ENCODE data around the gene C11orf86. TPM values are rescaled to one million over a fixed set of nuclear protein-coding genes. Genes with fewer than 3 reads are reported as not detected.
A peak's percentile ranks its signal among the peaks of the same experiment; 100 is the strongest.

C11orf86 gene
- total RNA-seq, 1 experiment from 2014 or later, result 0.25 TPM

DNA sequence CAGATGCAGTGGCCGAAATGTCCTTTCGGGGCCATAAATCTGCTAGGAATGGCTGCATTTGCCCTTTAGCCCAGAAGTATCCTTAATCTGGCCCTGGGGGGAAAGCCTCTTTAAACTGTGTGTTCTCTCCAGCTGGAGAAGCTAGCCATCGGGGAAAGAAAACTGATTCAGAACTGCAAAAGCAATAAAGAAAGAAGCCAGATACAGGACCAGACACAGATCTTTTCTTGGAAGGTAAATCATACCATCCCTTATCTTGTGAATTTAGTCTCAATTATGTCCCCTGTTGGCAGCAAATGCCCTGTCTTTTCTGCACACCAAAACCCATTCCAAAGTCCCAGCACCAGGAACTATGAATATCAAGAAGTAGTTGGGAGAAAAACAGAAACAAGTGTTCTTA lies 42.6 kb upstream of the C11orf86 start:
- Histone ChIP-seq H3K27ac (ENCODE audit: low read depth, low read length) (no peak overlapping the region), H3K9me2 (ENCODE audit: insufficient read depth) (no peaks in the 10 kb centered on the region), H2AFZ (ENCODE audit: low read depth, low read length, poor library complexity, severe bottlenecking) (no peak overlapping the region), H3K27me3 (ENCODE audit: insufficient read depth, low read length) (no peaks in the 10 kb centered on the region), H3K4me2 (ENCODE audit: low read length) (no peak overlapping the region), H3K9me3 (ENCODE audit: control insufficient read depth in 1 of 2, insufficient read depth in 1 of 2, low read depth in 1 of 2, low read length in 2 of 2) (no peaks in the 10 kb centered on the region), H3K79me2 (ENCODE audit: insufficient read depth, low read length) (no peaks in the 10 kb centered on the region), H3K36me3 (ENCODE audit: control insufficient read depth in 1 of 2, insufficient read depth in 2 of 2, low read length in 2 of 2) (no peaks in the 10 kb centered on the region), H4K20me1 (ENCODE audit: insufficient read depth) (no peaks in the 10 kb centered on the region), H3K4me1 (ENCODE audit: control insufficient read depth in 1 of 2, insufficient read depth in 2 of 2, low read length in 2 of 2) (peaks cover 0 to 18% of the 10 kb centered on the region in 2 experiments; a peak in 1 of 4 replicates), H3K9ac (ENCODE audit: low read length) (no peak overlapping the region), H3K4me3 (replicated peaks in 1 of 2; ENCODE audit: low read depth in 1 of 2, low read length in 2 of 2) (no peak overlapping the region)
- TF ChIP-seq EGR1 (IDR thresholded peaks at IDR 0.05; ENCODE audit: low read depth) (no peak), EZH2 (IDR thresholded peaks at IDR 0.05) (no peak), POLR2A (IDR thresholded peaks at IDR 0.05; ENCODE audit: borderline replicate concordance, extremely low read depth, insufficient read depth, insufficient read length) (no peak), ZFX (IDR thresholded peaks at IDR 0.05) (no peak), FOSL1 (IDR thresholded peaks at IDR 0.05; ENCODE audit: low read depth) (no peak), RAD21 (IDR thresholded peaks at IDR 0.05; ENCODE audit: low read depth) (no peak), SP1 (IDR thresholded peaks at IDR 0.05; ENCODE audit: low read depth) (no peak), YY1 (IDR thresholded peaks at IDR 0.05; ENCODE audit: extremely low read depth, insufficient replicate concordance, low read depth, low read length) (no peak), ZNF274 (IDR thresholded peaks at IDR 0.05; ENCODE audit: low read depth, low read length) (no peak), JUND (IDR thresholded peaks at IDR 0.05) (no peak), ELF1 (IDR thresholded peaks at IDR 0.05; ENCODE audit: borderline replicate concordance, low read depth) (no peak)
- TF ChIP-seq, protein P1, sequence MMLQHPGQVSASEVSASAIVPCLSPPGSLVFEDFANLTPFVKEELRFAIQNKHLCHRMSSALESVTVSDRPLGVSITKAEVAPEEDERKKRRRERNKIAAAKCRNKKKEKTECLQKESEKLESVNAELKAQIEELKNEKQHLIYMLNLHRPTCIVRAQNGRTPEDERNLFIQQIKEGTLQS (IDR thresholded peaks at IDR 0.05), result no peak
- BruUV-seq (replicated peaks), result no TSS peak
- RAD21 ChIA-PET (ENCODE audit: low non-redundant PET in 1 of 2, low total read pairs in 2 of 2, uncharacterized antibody in 2 of 2, unreplicated experiment in 2 of 2), result no interaction called here
- intact Hi-C loops (cut with micrococcal nuclease), result no loop called here
- no peak for DNase-seq (ENCODE audit: low read depth, low spot score)
- POLR2A ChIA-PET, result interaction anchor here (1.0 kb wide), 1 partner anchor 15 kb away, joined by 3 read pairs; no protein-coding TSS in a partner anchor
- no peak for ATAC-seq
- CTCF ChIA-PET, result interaction anchor here (0.7 kb wide), 1 partner anchor 121 kb away, joined by 4 read pairs; no protein-coding TSS in a partner anchor

- CTCF ChIA-PET, result interaction anchor here (0.7 kb wide), 1 partner anchor 120 kb away, joined by 4 read pairs; no protein-coding TSS in a partner anchor
- RAD21 ChIA-PET (ENCODE audit: low non-redundant PET in 1 of 2, low total read pairs in 2 of 2, uncharacterized antibody in 2 of 2, unreplicated experiment in 2 of 2), result no interaction called here
- POLR2A ChIA-PET, result interaction anchor here (1.0 kb wide), 1 partner anchor 14 kb away, joined by 3 read pairs; no protein-coding TSS in a partner anchor
- H3K9ac ChIP-seq (ENCODE audit: low read length), result no peak overlapping the region
- no peaks in the 10 kb centered on the region for H3K27me3 ChIP-seq (ENCODE audit: insufficient read depth, low read length)
- no peak for DNase-seq (ENCODE audit: low read depth, low spot score)
- H3K4me3 ChIP-seq (replicated peaks in 1 of 2; ENCODE audit: low read depth in 1 of 2, low read length in 2 of 2), result no peak overlapping the region
- H3K4me2 ChIP-seq (ENCODE audit: low read length), result no peak overlapping the region
- no peaks in the 10 kb centered on the region for H3K9me2 ChIP-seq (ENCODE audit: insufficient read depth)
- H3K27ac ChIP-seq (ENCODE audit: low read depth, low read length), result no peak overlapping the region
- TF ChIP-seq CEBPB (IDR thresholded peaks at IDR 0.05; ENCODE audit: low read depth), result peak; percentile 53; the same call in 1 of the 2 replicates
- TF ChIP-seq JUND (IDR thresholded peaks at IDR 0.05), result no peak
- TF ChIP-seq CTCF (IDR thresholded peaks at IDR 0.05 in 2 of 3, conservative IDR thresholded peaks at IDR 0.05 in 1 of 3; ENCODE audit: borderline replicate concordance in 1 of 3, insufficient read depth in 1 of 3, low read depth in 2 of 3, low read length in 2 of 3), result no peak
- no peak for TF ChIP-seq FOSL1 (IDR thresholded peaks at IDR 0.05; ENCODE audit: low read depth)
- no peak for TF ChIP-seq SRF (IDR thresholded peaks at IDR 0.05; ENCODE audit: low read depth)
- peak; percentile 23; the same call in 1 of the 2 replicates for TF ChIP-seq SP1 (IDR thresholded peaks at IDR 0.05; ENCODE audit: low read depth)
- peak; percentile 22; the same call in 1 of the 2 replicates for TF ChIP-seq EGR1 (IDR thresholded peaks at IDR 0.05; ENCODE audit: low read depth)
- ATAC-seq, result no peak
- H2AFZ ChIP-seq (ENCODE audit: low read depth, low read length, poor library complexity, severe bottlenecking), result no peak overlapping the region
- no peaks in the 10 kb centered on the region for H3K9me3 ChIP-seq (ENCODE audit: control insufficient read depth in 1 of 2, insufficient read depth in 1 of 2, low read depth in 1 of 2, low read length in 2 of 2)
- no peaks in the 10 kb centered on the region for H4K20me1 ChIP-seq (ENCODE audit: insufficient read depth)
- no TSS peak for BruUV-seq (replicated peaks)
- H3K79me2 ChIP-seq (ENCODE audit: insufficient read depth, low read length), result no peaks in the 10 kb centered on the region
- intact Hi-C loops (cut with micrococcal nuclease), result no loop called here
- H3K4me1 ChIP-seq (ENCODE audit: control insufficient read depth in 1 of 2, insufficient read depth in 2 of 2, low read length in 2 of 2), result peaks cover 0 to 18% of the 10 kb centered on the region in 2 experiments; a peak in 1 of 4 replicates
- no peaks in the 10 kb centered on the region for H3K36me3 ChIP-seq (ENCODE audit: control insufficient read depth in 1 of 2, insufficient read depth in 2 of 2, low read length in 2 of 2)
Observed at GRCh38 chr11:66933531-66933930, 41.6 kb upstream of the C11orf86 start.
